ENCODE results near the gene ATP4A.
"Not testable (repeated sequence)": the region's sequence is repeated elsewhere in the genome, so short reads cannot be mapped to it uniquely, and the experiment has no call there.

The ATP4A gene
- total RNA-seq: 0 reads per million in 2 experiments

DNA sequence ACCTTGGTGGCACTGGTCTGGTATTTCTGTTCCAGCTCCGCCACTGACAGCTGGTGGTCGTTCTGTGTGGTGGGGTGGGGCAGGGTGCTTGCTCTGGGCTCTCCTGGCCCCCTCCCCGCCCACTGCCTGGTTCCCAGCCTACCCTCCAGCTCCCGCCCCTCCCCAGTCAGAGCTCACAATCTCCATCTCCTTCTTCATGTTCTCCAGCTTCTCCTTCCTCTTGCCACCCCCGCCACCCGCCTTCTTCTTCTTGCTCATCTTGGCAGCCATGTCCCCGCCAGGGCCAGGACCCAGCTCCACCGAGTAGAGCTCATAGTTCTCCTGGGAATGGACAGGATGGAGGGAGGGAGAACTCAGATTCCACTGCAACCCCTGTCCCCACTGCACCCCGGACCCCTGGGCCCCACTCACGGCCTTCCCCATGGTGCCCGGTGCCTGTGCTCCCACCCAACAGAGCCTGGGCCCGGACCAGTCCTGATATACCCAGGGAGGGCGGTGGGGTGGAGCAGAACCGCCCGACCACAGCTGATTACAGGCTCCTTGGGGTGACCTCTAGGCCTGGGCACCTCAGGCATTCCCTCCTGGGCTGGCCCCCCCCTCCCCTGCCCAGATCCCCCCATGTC lies at the start of gene ATP4A:
Gene ATP4A, minus strand, starts transcription at position 452 of the 623 bp plus-strand sequence. Its CDS starts 29 bp downstream, at position 423.
- DNase-seq (ENCODE audit: low read depth): no peak

GRCh38 chr19:35612559-35613321 lies 49.3 kb upstream of the ATP4A start, which contains the start of gene HAUS5:
Gene HAUS5 (plus strand): TSS chr19:35612735. CDS start chr19:35612795, 60 bp downstream.
- DNase-seq (ENCODE audit: low read depth): peak; percentile 94

DNA sequence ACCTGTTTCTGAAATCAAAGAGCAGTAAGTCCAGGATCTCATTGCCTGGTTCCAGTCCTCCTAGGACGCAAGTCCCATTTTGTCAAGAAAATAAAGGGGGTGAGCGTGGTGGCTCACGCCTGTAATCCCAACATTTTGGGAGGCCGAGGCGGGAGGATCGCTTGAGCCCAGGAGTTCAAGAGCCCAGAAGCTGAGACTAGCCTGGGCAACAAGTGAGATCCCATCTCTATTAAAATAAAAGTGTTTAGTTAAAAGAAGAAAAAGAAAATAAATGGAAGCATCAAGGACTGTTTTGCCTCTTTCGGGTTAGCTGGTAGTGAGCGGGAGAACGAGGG lies 48.7 kb upstream of the ATP4A start:
- DNase-seq (ENCODE audit: low read depth): no peak

DNA sequence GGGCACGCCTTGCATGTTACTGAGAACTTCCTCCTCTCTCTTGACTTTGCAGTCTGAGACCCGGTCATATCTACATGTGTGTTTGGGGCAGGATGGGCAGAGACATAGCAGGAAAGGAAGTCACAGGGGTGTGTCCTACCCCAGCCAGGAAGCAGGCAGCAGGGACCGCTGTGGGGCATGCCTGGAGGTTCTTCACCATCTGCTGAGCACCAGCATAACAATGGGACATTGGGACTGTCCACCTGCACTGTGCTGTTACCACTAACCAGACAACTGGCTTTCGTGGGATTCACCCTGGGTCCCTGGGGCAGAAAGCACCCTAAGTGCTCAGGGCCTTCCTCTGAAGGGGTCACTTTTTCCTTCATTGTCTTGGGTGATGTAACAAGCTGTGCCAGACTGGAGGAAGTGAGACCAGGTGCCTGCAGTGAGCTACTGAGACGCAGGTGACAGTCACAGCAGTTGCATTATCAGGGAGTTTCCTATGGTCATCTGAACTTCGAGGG lies 46.4 kb upstream of the ATP4A start:
- no peak for DNase-seq (ENCODE audit: low read depth)

DNA sequence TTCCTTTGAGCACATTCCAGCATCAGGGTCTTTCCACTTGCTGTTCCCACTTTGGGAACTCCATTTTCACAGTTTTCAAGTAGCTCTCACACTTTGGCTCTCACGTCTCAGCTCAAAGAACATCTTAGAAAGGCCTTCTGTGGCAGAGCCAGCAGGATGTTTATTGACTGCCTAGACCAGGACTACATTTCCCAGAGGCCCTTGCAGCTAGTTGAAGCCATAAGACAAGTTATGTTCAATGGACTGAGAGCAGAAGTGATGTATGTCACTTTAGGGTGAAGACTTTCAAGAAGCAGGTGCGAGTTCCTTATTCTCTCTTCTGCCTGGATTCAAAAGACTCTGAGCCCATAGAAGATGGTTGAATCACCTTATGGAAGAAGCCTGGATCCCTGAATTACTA lies 44.8 kb upstream of the ATP4A start:
- no peak for DNase-seq (ENCODE audit: low read depth)

- no peak for DNase-seq (ENCODE audit: low read depth)
Observed at GRCh38 chr19:35607661-35608060, 44.2 kb upstream of the ATP4A start.

- not testable (repeated sequence) for DNase-seq (ENCODE audit: low read depth)
Observed at GRCh38 chr19:35607170-35607569, 43.7 kb upstream of the ATP4A start.

DNA sequence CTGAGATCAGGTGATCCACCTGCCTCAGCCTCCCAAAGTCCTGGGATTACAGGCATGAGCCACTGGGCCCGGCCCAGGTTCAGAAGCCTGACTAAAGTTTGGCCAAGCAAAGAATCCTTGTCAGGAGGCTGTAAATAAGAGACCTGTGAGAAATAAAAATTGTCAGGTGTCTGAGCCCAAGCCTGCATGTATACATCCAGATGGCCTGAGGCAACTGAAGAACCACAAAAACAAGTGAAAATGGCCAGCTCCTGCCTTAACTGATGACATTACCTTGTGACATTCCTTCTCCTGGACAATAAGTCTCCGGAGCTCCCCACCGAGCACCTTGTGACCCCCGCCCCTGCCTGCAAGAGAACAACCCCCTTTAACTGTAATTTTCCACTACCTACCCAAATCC lies 41.0 kb upstream of the ATP4A start:
- DNase-seq (ENCODE audit: low read depth): not testable (repeated sequence)

DNA sequence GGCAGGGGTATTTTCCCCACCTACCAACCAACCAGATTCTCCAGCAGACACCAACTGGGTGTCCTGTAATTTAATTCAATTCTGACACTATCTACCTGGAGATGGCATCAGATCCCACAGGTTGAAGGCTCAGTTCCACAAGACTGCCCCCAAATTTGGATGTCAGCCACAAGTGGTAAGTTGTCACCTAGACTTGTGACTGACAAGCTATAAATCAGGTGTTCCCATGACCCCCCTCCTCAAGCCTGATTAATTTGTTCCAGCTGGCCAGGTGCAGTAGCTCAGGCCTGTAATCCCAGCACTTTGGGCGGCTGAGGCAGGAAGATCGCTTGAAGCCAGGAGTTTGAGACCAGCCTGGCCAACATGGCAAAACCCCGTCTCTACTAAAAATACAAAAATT lies 38.5 kb upstream of the ATP4A start:
- no peak for DNase-seq (ENCODE audit: low read depth)

DNA sequence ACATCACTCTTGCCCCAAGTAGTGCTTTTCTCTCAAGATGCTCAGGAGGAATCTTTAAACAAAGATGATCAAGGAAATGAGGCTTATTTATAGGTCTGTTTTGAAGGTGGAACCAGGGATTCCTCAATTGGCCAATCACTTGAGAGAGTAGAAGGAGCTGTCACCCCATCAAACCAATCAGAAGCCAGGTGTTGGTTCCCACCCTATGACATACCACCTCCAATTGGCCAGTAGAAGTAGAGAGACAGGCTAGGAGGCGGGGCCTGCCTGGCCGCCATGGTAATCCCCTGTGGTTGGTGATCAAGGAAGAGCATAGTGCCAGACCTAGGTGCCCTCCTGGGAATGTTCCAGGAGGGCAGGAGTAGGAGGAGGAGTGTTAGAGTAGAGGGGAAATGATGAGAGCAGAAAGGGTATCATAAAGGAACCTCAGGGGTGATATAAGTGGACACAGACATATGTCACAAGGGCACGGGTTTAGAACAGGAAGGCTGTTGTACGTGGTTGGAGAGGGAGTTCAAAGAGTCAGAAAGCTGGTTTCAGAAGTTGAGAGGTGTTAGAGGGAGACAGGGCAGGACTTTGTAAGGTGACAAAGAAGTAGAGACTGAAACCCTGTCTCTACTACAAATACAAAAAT lies 33.0 kb upstream of the ATP4A start:
- DNase-seq (ENCODE audit: low read depth): no peak

DNA sequence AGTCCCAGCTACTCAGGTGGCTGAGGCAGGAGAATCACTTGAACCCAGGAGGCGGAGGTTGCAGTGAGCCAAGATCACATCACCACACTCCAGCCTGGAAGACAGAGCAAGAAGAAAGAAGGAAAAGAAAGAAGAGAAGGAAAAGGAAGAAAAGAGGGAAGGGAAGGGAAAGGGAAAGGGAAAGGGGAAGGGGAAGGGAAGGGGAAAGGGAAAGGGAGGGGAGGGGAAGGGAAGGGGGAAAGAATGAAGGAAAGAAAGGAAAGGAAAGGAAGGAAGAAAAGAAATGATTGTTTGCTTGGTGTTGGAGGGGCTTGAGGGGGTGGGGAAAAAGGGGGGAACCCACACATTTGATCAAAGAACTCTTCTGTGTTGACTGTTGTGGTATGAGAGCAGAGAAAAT lies 32.5 kb upstream of the ATP4A start:
- no peak for DNase-seq (ENCODE audit: low read depth)

DNA sequence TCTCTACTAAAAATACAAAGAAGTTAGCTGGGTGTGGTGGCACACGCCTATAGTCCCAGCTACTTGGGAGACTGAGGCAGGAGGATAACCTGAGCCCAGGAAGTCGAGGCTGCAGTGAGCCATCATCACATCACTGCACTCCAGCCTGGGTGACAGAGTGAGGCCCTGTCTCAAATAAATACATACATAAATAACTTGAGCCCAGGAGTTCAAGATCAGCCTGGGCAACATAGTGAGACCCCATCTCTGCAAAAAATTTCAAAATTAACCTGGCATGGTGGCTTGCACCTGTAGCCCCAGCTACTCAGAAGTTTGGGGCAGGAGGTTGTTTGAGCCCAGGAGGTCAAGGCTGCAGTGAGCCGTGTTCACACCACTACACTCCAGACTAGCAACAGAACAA lies 31.6 kb upstream of the ATP4A start:
- not testable (repeated sequence) for DNase-seq (ENCODE audit: low read depth)

DNA sequence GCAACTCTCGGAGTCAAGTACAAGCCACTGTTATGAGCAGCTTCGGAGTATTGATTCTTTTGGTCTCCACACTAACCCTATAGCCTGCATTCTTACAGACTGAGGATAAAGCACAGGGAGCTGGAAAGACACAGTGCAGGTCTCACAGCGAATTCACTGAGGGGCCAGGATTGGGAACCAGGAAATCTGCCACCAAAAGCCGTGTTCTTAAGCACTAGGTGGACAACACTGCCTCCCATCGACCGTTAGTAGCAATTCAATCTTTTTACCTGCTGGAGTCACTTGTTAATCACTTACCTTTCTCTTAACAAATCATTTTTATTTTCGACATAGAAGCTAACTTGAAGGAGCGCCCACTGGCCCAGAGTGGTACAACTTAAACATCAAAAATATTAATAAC lies 28.8 kb upstream of the ATP4A start:
- DNase-seq (ENCODE audit: low read depth): no peak

DNA sequence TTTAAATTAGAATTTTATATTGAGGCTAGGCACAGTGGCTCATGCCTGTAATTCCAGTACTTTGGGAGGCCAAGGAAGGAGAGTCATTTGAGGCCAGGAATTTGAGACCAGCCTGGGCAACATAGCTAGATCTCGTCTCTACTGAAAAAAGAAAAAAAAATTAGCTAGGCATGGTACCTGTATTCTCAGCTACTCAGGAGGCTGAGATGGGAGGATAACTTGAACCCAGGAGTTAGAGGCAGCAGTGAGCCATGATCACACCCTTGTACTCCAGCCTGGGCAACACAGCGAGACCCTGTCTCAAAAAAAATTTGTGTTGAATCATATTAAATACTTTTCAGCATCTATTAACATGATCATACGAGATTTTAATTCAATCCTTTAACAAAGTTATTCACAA lies 27.4 kb upstream of the ATP4A start:
- no peak for DNase-seq (ENCODE audit: low read depth)

GRCh38 chr19:35587321-35587720 lies 23.9 kb upstream of the ATP4A start:
- DNase-seq (ENCODE audit: low read depth): no peak

DNA sequence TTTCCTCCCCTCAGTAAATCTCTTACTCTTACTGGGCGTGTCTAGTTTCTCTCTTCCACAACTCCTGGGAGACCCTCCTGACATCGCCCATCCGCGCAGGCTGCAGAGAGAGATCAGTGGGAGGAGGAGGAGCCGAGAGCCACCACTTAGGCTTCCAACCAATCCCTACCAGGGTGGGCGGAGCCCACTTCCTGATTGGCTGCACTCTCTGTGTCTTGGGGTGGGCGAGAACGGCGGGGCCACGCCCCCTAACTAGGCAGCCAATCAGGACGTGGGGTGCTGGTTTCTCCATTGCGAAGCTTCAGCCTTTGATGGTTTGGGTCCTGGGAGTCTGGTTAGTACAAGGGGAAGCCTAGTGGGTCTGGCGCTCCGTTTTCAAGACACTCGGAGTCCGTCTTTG lies 22.4 kb upstream of the ATP4A start, which contains the start of gene PMIS2:
Gene PMIS2, plus strand, starts transcription at position 326 of the 400 bp plus-strand sequence. CDS start 87 bp downstream, outside the sequence.
- no peak for DNase-seq (ENCODE audit: low read depth)

- no peak for DNase-seq (ENCODE audit: low read depth)
Observed at GRCh38 chr19:35582760-35583159, 19.3 kb upstream of the ATP4A start.

DNA sequence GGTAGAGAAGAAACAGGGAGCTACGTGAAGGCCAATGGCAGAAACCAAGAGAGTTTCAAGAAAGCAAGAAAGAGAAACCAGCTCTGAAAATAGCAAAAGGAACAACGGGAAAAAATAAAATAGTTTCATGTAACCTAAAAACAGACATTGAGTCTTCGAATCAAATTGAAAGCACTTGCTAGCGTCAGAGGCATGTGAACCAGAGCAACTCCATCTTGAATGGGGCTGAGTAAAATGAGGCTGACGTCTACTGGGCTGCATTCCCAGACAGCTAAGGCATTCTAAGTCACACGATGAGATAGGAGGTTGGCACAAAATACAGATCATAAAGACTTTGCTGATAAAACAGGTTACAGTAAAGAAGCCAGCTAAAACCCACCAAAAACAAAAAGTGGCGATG lies 15.2 kb upstream of the ATP4A start:
- no peak for DNase-seq (ENCODE audit: low read depth)

DNA sequence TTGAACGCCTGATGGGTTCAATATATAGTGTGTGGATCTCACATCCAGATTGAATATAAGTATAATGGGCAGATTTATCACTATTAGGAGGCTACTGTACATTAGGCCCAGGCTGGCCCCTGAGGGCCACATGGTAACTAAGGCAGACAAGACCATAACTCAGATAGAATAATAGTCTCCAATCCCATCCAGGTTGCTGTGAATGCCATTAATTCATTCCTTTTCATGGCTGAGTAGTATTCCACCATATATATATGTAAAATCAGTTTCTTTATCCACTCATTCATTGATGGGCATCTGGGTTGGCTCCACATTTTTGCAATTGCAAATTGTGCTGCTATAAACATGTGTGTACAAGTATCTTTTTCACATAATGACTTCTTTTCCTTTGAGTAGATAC lies 14.5 kb upstream of the ATP4A start:
- no peak for DNase-seq (ENCODE audit: low read depth)

- no peak for DNase-seq (ENCODE audit: low read depth)
Observed at GRCh38 chr19:35571406-35571965, 8.0 kb upstream of the ATP4A start.

GRCh38 chr19:35569281-35569781 lies 5.9 kb upstream of the ATP4A start:
- no peak for DNase-seq (ENCODE audit: low read depth)

DNA sequence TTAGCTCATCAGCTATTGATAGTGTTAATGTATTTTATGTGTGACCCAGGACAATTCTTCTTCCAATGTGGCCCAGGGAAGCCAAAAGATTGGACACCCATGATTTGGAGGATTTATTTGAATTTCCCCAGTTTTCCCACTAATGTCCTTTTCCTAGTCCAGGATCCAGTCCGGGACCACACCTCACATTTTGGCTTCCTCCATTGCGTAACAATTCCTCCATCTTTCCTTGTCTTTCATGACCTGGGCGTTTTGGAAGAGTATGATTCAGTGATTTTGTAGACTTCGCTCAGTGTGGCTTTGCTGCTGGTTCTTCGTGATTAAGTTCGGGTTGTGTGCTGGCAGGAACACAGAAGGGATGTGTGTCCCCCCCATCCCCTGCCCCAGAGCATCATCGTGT lies 3.3 kb upstream of the ATP4A start:
- no peak for DNase-seq (ENCODE audit: low read depth)
